HEK293 (cell line): ENCODE results near the gene MGMT.

Experiments
- ATF2 ChIP-seq: fragments of 450-650 bp; formaldehyde crosslinking; IDR thresholded peaks from 2 replicates; pipeline ENCODE4 v1.5.1; 2016; ENCODE audit warnings: missing biosample characterization, missing genetic modification characterization, low read depth
- HIC1 ChIP-seq: fragments of 450-650 bp; formaldehyde crosslinking; IDR thresholded peaks from 2 replicates; pipeline ENCODE4 v1.5.1; 2016; ENCODE audit warnings: missing biosample characterization, missing genetic modification characterization
- IKZF3 ChIP-seq: fragments of 450-650 bp; IDR thresholded peaks from 2 replicates; pipeline ENCODE4 v1.5.0; 2018; ENCODE audit warnings: missing biosample characterization, mild to moderate bottlenecking, missing genetic modification characterization, moderate library complexity
- KLF16 ChIP-seq: fragments of 450-650 bp; formaldehyde crosslinking; IDR thresholded peaks from 2 replicates; pipeline ENCODE4 v1.5.1; 2017; ENCODE audit warnings: missing biosample characterization, missing genetic modification characterization
- MZF1 ChIP-seq: fragments of 450-650 bp; formaldehyde crosslinking; IDR thresholded peaks from 2 replicates; pipeline ENCODE4 v1.5.1; 2017; ENCODE audit warnings: missing biosample characterization, missing genetic modification characterization, borderline replicate concordance
- PRDM1 ChIP-seq: fragments of 450-650 bp; formaldehyde crosslinking; IDR thresholded peaks from 2 replicates; pipeline ENCODE4; 2016; ENCODE audit warnings: missing biosample characterization, missing genetic modification characterization
- SCRT2 ChIP-seq: fragments of 450-650 bp; formaldehyde crosslinking; IDR thresholded peaks from 2 replicates; pipeline ENCODE4 v1.5.1; 2016; ENCODE audit warnings: missing biosample characterization, missing genetic modification characterization
- TCF7L2 ChIP-seq: IDR thresholded peaks from 2 replicates; pipeline ENCODE4 v1.6.1; 2011; ENCODE audit warnings: low read depth, mild to moderate bottlenecking, inconsistent platforms, low read length, moderate library complexity, borderline replicate concordance
- ZBTB11 ChIP-seq: fragments of 450-650 bp; formaldehyde crosslinking; conservative IDR thresholded peaks from 2 replicates; pipeline ENCODE4 v1.5.1; 2016; ENCODE audit warnings: low read depth, missing biosample characterization, missing genetic modification characterization
- ZBTB8A ChIP-seq: fragments of 450-650 bp; formaldehyde crosslinking; IDR thresholded peaks from 2 replicates; pipeline ENCODE4 v1.5.1; 2016; ENCODE audit warnings: missing biosample characterization, missing genetic modification characterization
- ZEB2 ChIP-seq: fragments of 450-650 bp; formaldehyde crosslinking; IDR thresholded peaks from 2 replicates; pipeline ENCODE4 v1.5.1; 2016; ENCODE audit warnings: missing biosample characterization, missing genetic modification characterization
- ZFHX2 ChIP-seq: fragments of 450-650 bp; formaldehyde crosslinking; conservative IDR thresholded peaks from 2 replicates; pipeline ENCODE4 v1.5.1; 2016; ENCODE audit warnings: missing biosample characterization, missing genetic modification characterization
- ZNF112 ChIP-seq: fragments of 450-650 bp; formaldehyde crosslinking; IDR thresholded peaks from 2 replicates; pipeline ENCODE4 v1.5.0; 2017; ENCODE audit warnings: missing biosample characterization, missing genetic modification characterization
- ZNF155 ChIP-seq: fragments of 450-650 bp; formaldehyde crosslinking; IDR thresholded peaks from 2 replicates; pipeline ENCODE4 v1.5.1; 2016; ENCODE audit warnings: missing biosample characterization, missing genetic modification characterization
- ZNF169 ChIP-seq: fragments of 450-650 bp; formaldehyde crosslinking; IDR thresholded peaks from 2 replicates; pipeline ENCODE4 v1.5.1; 2016; ENCODE audit warnings: missing biosample characterization, missing genetic modification characterization
- ZNF214 ChIP-seq: fragments of 450-650 bp; formaldehyde crosslinking; IDR thresholded peaks from 2 replicates; pipeline ENCODE4 v1.5.1; 2017; ENCODE audit warnings: missing biosample characterization, mild to moderate bottlenecking, missing genetic modification characterization, borderline replicate concordance
- ZNF26 ChIP-seq: fragments of 450-650 bp; formaldehyde crosslinking; IDR thresholded peaks from 2 replicates; pipeline ENCODE4 v1.5.1; 2016; ENCODE audit warnings: missing biosample characterization, missing genetic modification characterization
- ZNF416 ChIP-seq: fragments of 450-650 bp; formaldehyde crosslinking; IDR thresholded peaks from 2 replicates; pipeline ENCODE4 v1.5.1; 2016; ENCODE audit warnings: missing biosample characterization, missing genetic modification characterization
- ZNF510 ChIP-seq: fragments of 450-650 bp; formaldehyde crosslinking; IDR thresholded peaks from 2 replicates; pipeline ENCODE4 v1.5.1; 2018; ENCODE audit warnings: mild to moderate bottlenecking, missing genetic modification characterization, missing biosample characterization; ENCODE audit not compliant: insufficient replicate concordance
- ZNF513 ChIP-seq: fragments of 450-650 bp; IDR thresholded peaks from 2 replicates; pipeline ENCODE4 v1.5.1; 2018; ENCODE audit warnings: missing biosample characterization, missing genetic modification characterization
- ZNF529 ChIP-seq: fragments of 450-650 bp; formaldehyde crosslinking; IDR thresholded peaks from 2 replicates; pipeline ENCODE4 v1.5.1; 2017; ENCODE audit warnings: missing genetic modification characterization, missing biosample characterization; ENCODE audit not compliant: insufficient replicate concordance
- ZNF544 ChIP-seq: fragments of 450-650 bp; formaldehyde crosslinking; IDR thresholded peaks from 2 replicates; pipeline ENCODE4 v1.5.0; 2017; ENCODE audit warnings: missing biosample characterization, missing genetic modification characterization
- ZNF580 ChIP-seq: fragments of 450-650 bp; formaldehyde crosslinking; IDR thresholded peaks from 2 replicates; pipeline ENCODE4 v1.5.1; 2016; ENCODE audit warnings: missing biosample characterization, missing genetic modification characterization
- ZNF623 ChIP-seq: fragments of 450-650 bp; formaldehyde crosslinking; IDR thresholded peaks from 2 replicates; pipeline ENCODE4 v1.5.1; 2016; ENCODE audit warnings: missing biosample characterization, missing genetic modification characterization
- ZNF785 ChIP-seq: fragments of 450-650 bp; formaldehyde crosslinking; IDR thresholded peaks from 2 replicates; pipeline ENCODE4 v1.5.1; 2016; ENCODE audit warnings: missing biosample characterization, missing genetic modification characterization
- ZNF843 ChIP-seq: fragments of 450-650 bp; formaldehyde crosslinking; IDR thresholded peaks from 2 replicates; pipeline ENCODE4 v1.5.1; 2016; ENCODE audit warnings: missing biosample characterization, missing genetic modification characterization
- ZSCAN16 ChIP-seq: fragments of 450-650 bp; formaldehyde crosslinking; IDR thresholded peaks from 2 replicates; pipeline ENCODE4 v1.5.1; 2016; ENCODE audit warnings: missing biosample characterization, missing genetic modification characterization
- ZSCAN4 ChIP-seq: fragments of 450-650 bp; formaldehyde crosslinking; IDR thresholded peaks from 2 replicates; pipeline ENCODE4 v1.5.1; 2017; ENCODE audit warnings: missing biosample characterization, missing genetic modification characterization

The MGMT gene

GRCh38 chr10:129605986-129606518 is 139.0 kb downstream of the MGMT start (continued):
- TF ChIP-seq HIC1 (tag by site-specific recombination): no peak; the same call in 1 of the 2 replicates
- TF ChIP-seq PRDM1: 0 out of 2 replicates have a peak, but pooled peaks have one; percentile 12
- TF ChIP-seq ZNF544 (tag by site-specific recombination): no peak
- TF ChIP-seq ZNF785 (tag by site-specific recombination): no peak
- no peak for TF ChIP-seq KLF16
- TF ChIP-seq MZF1 (tag by site-specific recombination): peak; percentile 80; the same call in 1 of the 2 replicates
- TF ChIP-seq ZNF169 (tag by site-specific recombination): no peak
- peak; percentile 2 for TF ChIP-seq ZNF510 (tag by site-specific recombination)
- no peak for TF ChIP-seq ZNF214 (tag by site-specific recombination)
- TF ChIP-seq ZBTB8A (tag by site-specific recombination): peak; percentile 78
- TF ChIP-seq ZEB2 (tag by site-specific recombination): peak; percentile 97
- peak; percentile 12; the same call in 1 of the 2 replicates for TF ChIP-seq ZNF623 (tag by site-specific recombination)
- TF ChIP-seq ZNF155 (tag by site-specific recombination): no peak
- no peak for TF ChIP-seq ZNF112
- peak; percentile 56; the same call in 1 of the 2 replicates for TF ChIP-seq ZNF513 (tag by site-specific recombination)
- TF ChIP-seq SCRT2 (tag by site-specific recombination): peak; percentile 54; the same call in 1 of the 2 replicates
- peak; percentile 95 for TF ChIP-seq IKZF3 (tag by site-specific recombination)
- TF ChIP-seq ZNF580 (tag by site-specific recombination): peak; percentile 65; the same call in 1 of the 2 replicates
- TF ChIP-seq ZSCAN16 (tag by site-specific recombination): 0 out of 2 replicates have a peak, but pooled peaks have one; percentile 11
- TF ChIP-seq ZFHX2: peak; percentile 31; the same call in 1 of the 2 replicates
- TF ChIP-seq ZNF26 (tag by site-specific recombination): no peak
- 0 out of 2 replicates have a peak, but pooled peaks have one; percentile 28 for TF ChIP-seq ZBTB11 (tag by site-specific recombination)
- peak; percentile 94 for TF ChIP-seq ZNF843 (tag by site-specific recombination)
- TF ChIP-seq TCF7L2: peak; percentile 81
- TF ChIP-seq ATF2 (tag by site-specific recombination): peak; percentile 90
- peak; percentile 66 for TF ChIP-seq ZSCAN4 (tag by site-specific recombination)
- TF ChIP-seq ZNF529 (tag by site-specific recombination): peak; percentile 30
- TF ChIP-seq ZNF416: no peak
